ENCODE results near the gene TTLL3.

Gene TTLL3

GRCh38 chr3:9781551-9781950 lies 28.5 kb upstream of the TTLL3 start:
- DNase-seq = no peak

GRCh38 chr3:9781978-9782603 lies 28.0 kb upstream of the TTLL3 start:
- no peak for DNase-seq

DNA sequence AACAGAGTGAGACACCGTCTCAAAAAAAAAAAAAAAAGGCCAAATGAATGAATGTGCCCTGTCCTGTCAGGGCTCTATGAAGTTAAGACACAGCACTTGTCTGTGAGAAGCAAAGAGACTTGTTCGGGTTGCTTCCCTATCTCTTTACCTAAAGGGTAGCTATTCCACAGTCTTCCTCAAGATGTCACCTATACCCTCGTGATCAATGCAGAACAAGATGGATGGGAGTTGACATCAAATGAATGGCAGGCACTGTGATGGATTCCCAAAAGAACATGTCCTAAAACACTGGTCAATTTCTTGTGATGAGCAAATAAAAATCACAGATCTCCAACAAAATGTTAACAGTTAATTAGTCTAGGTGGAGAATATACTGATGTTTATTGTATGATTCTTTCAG lies 27.3 kb upstream of the TTLL3 start:
- DNase-seq = no peak

- DNase-seq = no peak
These were observed 26.1 kb upstream of the TTLL3 start for GRCh38 chr3:9783954-9784353.

- no peak for DNase-seq
These were observed 25.1 kb upstream of the TTLL3 start for GRCh38 chr3:9784965-9785364.

- DNase-seq = no peak
These were observed 24.5 kb upstream of the TTLL3 start for GRCh38 chr3:9785602-9786001.

DNA sequence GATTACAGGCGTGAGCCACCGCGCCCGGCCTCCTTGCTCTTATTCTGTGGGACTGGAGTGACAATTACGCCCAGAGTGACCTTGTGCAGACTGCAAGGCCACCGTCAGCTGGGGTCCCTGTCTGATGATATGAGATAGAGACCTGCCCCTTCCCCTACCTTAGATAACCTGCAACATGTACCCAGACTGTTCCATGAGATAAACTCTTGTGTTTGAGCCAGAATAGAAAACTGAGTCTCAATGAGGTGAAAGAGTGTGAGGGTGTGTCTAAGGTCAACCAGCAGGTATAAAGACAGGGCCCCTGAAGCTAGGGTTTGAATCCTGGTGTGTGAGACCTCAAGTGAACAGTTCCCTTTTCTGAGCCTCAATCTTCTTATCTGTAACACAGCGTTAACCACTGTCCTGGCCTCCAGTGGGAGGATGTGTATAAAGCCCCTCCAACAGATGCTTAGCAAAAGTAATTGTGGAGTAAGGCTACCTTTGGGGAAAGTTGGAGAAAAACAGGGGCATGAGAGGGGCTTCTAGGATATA lies 23.8 kb upstream of the TTLL3 start:
- no peak for DNase-seq

DNA sequence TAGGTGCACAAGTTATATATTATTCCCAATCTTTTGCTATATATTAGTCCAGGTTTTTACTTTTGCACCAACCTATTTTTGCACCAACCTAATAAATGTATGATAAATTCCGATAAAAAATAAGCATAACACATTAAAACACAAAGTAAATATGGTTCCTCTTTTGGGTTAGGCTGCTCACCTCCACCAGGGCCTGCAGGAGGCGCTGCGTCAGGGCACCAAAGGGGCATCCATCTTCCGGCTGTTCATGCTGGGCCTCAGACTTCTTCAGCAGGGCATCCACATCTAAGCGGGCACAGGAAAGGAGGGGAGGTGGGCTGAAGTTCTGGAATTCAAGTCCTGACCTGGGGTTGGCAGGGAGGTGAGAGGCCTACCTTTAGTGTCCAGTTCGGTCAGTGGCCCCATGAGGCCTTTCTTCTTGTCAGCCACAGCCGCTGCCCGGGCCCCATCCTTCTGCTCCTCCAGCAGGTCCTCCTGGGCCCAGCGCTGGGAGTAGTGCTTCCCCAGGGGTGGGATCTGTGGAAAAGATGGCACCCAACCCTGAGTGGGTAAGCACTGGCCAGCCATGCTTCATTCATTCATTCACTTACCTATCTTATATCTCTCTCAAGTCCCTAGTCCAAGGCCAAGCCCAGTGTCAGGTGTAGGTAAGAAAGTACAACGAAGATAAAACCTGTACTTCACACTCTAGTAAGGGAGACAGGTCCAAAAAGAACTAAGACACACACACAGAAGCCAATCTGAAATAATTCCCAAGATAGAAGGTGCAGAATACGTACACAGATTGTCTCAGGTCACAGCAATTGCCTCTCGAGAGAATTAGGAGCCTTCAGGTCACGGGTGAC lies 23.0 kb upstream of the TTLL3 start:
- DNase-seq = no peak

- no peak for DNase-seq
These were observed 22.3 kb upstream of the TTLL3 start for GRCh38 chr3:9787714-9788113.

DNA sequence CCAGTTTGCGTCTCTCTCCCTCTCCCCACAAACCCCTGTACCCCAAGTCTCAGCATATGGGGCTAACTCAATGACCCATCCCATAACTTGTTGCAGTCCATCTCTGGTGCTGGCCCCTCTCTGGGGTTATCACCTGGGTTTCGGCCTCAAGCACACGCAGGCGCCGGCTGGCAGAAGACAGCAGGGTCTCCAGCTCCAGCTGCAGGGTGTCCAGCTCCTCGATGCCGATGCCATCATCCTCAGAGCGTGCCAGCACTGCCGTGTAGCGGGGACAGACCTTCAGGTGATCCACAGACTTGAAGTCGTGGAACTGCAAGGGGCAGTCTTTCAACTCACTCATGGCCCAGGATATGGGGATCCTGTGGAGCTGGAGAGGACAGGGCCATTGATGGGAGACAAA lies 18.9 kb upstream of the TTLL3 start:
- DNase-seq = no peak

DNA sequence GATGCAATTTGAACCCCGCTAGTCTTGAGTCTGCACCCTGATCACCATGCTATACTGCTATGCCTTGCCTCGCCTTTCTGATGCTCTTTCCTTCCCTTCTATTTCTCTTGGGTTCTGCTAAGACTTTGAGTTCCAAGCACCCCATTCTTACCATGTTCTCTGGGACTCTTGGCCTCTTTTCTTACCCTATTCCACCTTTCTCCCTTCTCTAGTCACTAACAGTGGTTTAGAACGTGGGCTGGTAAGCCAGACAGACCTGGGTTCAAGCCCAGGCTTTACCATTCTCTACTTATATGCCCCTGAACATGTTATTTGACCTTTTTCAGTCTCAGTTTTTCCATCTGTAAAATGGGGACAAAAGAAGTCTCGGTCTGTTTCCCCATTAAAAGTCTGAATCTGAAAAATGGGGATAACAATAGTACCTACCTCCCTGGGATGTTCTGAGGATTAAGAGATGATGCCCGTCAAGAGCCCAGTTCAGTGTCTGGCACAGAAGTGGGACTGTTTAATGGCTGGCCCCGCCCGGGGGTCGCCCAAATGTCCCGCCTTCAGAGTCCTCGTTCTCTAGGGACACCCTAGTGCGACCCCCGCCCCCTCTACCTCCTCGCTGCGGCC lies 18.2 kb upstream of the TTLL3 start:
- no peak for DNase-seq

DNA sequence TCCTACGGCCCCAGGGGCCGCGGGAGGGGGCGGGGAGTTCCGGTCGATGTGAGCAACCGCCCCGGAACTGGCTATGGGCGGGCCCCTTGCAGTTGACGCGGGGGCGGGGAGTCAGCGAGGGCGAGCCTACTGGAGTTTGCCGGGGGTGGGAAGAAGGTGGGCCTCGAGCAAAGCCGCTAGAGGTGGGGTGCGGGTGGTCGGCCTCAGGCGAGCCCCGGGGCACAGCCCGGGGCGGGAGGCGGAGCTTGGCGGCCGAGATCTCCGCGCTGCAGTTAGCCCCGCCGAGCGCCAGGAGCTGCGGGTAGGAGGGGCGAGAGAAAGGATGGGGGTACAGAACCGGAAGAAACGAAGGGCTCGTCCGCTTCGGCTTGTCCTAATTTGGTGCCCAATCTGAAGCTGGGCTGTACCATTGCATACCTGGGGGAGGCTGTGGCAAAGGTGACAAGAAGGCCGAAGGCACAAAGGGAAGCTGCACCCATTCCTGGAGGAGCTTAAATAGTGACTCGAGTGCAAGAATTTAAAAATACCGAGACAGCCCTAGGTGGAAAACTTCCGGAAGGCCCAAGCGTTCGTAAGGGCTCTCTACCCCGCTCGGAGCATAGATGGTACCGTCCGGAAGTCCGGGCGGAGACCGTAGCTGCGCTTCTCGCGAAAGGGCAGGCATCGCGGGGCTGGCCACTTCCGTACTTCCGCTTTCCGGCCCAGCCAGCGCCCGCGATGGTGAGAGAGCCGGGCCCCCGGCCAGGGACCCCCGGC lies 17.5 kb upstream of the TTLL3 start, which contains the start of the genes ARPC4 and TADA3:
TSS of gene ARPC4 (plus strand) at position 678 of the 756 bp plus-strand sequence. CDS start at position 718, 40 bp downstream.
TSS of gene TADA3 (minus strand) at position 69 of the 756 bp plus-strand sequence. CDS start 1,007 bp downstream, outside the sequence.
- peak; percentile 94 for DNase-seq

DNA sequence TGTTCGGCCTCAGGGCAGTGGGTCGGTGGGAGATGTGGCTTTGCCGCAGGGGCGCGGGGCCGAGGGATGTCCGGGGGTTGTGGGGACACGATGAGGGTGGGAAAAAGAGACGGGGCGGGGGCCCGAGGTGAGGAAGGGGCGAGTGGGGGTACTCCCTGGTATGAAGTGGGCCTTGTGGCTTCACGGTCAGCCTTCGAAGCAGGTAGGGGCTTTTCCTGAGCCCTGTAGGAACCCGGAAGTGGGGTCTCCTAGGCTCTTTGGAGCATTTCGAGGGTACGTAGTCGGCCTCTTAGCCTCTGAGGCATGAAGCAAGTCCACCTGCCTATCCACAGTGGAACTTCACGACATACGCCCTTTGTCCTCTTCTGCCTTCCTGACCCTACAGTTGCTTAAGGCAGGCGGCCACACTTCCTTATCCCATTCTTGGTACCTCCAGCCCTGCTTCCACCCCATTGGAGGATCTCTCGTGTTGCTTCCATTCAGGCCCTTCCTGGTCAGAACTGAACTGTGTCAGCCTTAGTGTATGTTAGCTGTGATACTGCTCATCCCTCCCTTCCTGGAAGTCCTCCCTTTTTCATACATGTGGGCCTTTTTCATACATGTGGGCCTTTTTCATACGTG lies 16.8 kb upstream of the TTLL3 start:
- no peak for DNase-seq

DNA sequence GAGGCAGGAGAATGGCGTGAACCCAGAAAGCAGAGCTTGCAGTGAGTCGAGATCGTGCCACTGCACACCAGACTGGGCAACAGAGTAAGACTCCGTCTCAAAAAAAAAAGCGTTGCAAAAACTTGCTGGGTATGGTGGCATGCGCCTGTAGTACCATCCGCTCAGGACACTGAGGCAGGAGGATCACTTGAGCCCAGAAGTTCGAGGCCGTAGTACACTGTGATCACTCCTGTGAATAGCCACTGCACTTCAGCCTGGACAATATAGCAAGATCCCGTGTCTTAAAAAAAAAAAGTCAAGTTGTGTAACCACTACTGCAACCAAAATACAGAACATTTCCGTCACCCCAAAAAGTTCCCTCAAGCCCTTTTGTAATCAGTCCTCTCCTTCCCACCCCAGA lies 15.7 kb upstream of the TTLL3 start:
- DNase-seq = no peak

- DNase-seq = no peak
These were observed 14.9 kb upstream of the TTLL3 start for GRCh38 chr3:9795207-9795606.

DNA sequence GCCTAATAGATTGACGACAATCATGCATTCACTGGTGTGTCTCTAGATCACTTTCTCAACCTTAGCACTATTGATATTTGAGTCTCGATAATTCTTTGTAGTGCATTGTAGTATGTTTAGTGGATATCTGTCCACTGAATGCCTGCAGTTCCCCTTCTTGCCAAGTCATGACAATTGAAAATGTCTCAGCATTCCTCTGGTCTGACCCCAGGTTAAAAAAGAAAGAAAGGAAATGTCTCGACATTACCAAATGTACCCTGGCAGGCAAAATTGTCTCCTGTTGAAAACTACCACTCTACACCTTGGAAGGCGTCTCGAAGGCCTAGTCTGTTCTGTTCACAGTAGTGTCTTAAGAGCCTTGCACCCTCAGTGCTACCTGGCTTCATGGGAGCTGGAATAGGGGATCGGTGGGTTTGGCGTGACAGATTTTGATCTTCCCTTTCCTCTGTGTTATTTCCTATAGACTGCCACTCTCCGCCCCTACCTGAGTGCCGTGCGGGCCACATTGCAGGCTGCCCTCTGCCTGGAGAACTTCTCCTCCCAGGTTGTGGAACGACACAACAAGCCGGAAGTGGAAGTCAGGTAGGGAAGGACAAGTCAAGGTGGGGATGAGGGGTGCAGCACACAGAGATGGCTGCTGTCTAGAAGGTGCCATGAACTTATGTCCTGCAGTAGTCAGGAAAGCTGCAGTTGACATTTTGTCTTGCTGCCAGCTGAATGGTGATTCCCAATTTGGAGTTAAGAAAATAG lies 12.7 kb upstream of the TTLL3 start:
- DNase-seq = no peak

GRCh38 chr3:9800529-9800928 lies 9.5 kb upstream of the TTLL3 start:
- no peak for DNase-seq

DNA sequence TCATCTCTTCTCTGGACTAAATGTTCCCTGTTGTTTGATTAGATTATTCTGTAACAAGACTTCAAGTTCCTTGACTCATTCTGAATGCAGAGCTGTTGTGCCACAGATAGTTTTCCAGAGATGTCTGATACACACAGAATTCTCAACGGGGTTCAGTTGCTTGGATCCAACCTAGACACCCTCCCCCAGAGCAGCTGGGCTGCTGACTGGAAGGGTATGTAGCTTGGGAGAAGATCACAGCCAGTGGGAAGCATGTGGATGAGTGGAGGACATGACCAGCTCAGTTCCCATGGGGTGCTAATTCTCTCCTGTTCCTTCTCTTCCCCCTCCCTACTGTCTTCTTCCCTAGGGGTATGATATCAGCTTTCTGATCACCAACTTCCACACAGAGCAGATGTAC lies 6.6 kb upstream of the TTLL3 start:
- DNase-seq = no peak

DNA sequence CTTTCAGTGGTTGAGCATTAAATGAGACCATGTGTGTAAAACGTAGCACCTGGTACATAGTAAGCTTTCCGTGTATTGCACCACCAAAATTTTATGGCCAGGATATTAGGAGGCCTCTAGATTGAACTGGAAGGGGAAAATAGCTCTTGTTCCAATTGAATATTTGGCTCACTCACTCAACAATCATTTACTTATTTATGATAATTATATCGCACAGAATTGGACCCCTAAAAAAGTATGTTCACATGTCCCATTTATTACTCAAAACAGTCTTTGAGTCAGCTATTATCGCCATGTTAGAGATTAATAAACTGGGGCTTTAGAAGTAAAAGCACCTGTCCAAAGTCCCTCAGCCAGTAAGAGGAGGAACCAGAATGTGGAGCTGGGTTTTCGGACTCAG lies 5.1 kb upstream of the TTLL3 start:
- no peak for DNase-seq

- DNase-seq = no peak
These were observed 3.9 kb upstream of the TTLL3 start for GRCh38 chr3:9806137-9806536.

- DNase-seq = no peak
These were observed 3.1 kb upstream of the TTLL3 start for GRCh38 chr3:9806688-9807589.

Data from NCI-H146 (cell line).